Measurements from ENCODE around the gene FAM234B.

- no peak for TF ChIP-seq CTCF (IDR thresholded peaks at IDR 0.05; ENCODE audit: poor library complexity)
- TF ChIP-seq EZH2phosphoT487 (IDR thresholded peaks at IDR 0.05; ENCODE audit: low read depth, severe bottlenecking, unreplicated experiment) = no peak
These were observed 35.3 kb upstream of the FAM234B start for GRCh38 chr12:13008741-13009380.
